ENCODE data around the gene NAV3.
"Not testable (repeated sequence)": the region's sequence is repeated elsewhere in the genome, so short reads cannot be mapped to it uniquely, and the experiment has no call there.

DNA sequence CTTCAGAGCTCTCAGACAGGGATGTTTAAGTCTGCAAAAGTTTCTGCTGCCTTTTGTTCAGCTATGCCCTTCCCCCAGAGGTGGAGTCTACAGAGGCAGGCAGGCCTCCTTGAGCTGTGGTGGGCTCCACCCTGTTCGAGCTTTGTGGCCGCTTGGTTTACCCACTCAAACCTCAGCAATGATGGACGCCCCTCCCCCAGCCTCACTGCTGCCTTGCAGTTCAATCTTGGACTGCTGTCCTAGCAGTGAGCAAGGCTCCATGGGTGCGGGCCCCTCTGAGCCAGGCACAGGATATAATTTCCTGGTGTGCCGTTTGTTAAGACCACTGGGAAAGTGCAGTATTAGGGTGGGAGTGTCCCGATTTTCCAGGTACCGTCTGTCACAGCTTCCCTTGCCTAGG is 427.0 kb downstream of the NAV3 start:
- not testable (repeated sequence) for TF ChIP-seq POLR2A (IDR thresholded peaks at IDR 0.05)
- TF ChIP-seq, protein P1, sequence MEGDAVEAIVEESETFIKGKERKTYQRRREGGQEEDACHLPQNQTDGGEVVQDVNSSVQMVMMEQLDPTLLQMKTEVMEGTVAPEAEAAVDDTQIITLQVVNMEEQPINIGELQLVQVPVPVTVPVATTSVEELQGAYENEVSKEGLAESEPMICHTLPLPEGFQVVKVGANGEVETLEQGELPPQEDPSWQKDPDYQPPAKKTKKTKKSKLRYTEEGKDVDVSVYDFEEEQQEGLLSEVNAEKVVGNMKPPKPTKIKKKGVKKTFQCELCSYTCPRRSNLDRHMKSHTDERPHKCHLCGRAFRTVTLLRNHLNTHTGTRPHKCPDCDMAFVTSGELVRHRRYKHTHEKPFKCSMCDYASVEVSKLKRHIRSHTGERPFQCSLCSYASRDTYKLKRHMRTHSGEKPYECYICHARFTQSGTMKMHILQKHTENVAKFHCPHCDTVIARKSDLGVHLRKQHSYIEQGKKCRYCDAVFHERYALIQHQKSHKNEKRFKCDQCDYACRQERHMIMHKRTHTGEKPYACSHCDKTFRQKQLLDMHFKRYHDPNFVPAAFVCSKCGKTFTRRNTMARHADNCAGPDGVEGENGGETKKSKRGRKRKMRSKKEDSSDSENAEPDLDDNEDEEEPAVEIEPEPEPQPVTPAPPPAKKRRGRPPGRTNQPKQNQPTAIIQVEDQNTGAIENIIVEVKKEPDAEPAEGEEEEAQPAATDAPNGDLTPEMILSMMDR (IDR thresholded peaks at IDR 0.05) = not testable (repeated sequence)

Data from gastroesophageal sphincter (tissue), 3 donors.